OCI-LY1 (cell line): ENCODE measurements around the gene PLPPR4.

ENCODE experiments used
- CTCF ChIP-seq: fragments of 200-600 bp; sonication (generic), shearing (Covaris generic); IDR thresholded peaks from 2 replicates; pipeline ENCODE4 v1.5.1; 2017; ENCODE audit warnings: mild to moderate bottlenecking, antibody characterized with exemption, low read length, moderate library complexity, mixed read lengths
- EZH2 ChIP-seq: fragments of 200-600 bp; sonication (generic), shearing (Covaris generic); IDR thresholded peaks from 2 replicates; pipeline ENCODE4 v1.8.0; 2017; ENCODE audit warnings: borderline replicate concordance, mixed run types, mild to moderate bottlenecking, antibody characterized with exemption, low read length, moderate library complexity, mixed read lengths

- no peak for TF ChIP-seq CTCF
- TF ChIP-seq EZH2: no peak
Observed at GRCh38 chr1:99268021-99268420, 3.7 kb downstream of the PLPPR4 start.
